Psoas muscle (tissue), 8 donors: ENCODE results near the gene ARL5C. TPM values are rescaled to one million over a fixed set of nuclear protein-coding genes. Genes with fewer than 3 reads are reported as not detected.
A peak's percentile ranks its signal among the peaks of the same experiment; 100 is the strongest.

Experiments used
- ATAC-seq, 4 donors: fragments of 200-7000 bp; cut with Tn5 transposase; one replicate each; pipeline ENCODE4 v1.9.1; 2020; ENCODE audit warnings: moderate library complexity in 3 of 4, mild to moderate bottlenecking in 2 of 4
- DNase-seq, 2 donors: peaks; one replicate each; pipeline ENCODE4 v3.0.0-alpha.2; 2020
- H3K27ac ChIP-seq: fragments of 200-600 bp; one replicate; pipeline ENCODE4 v1.8.0; 2022
- H3K27me3 ChIP-seq, 3 donors: fragments of 200-600 bp in 1 of 3; one replicate each; pipeline versions ENCODE4 v1.6.1 to v1.8.0; 2013 to 2022; ENCODE audit warnings: low read length in 2 of 3, mild to moderate bottlenecking in 2 of 3, moderate library complexity in 1 of 3; ENCODE audit not compliant: insufficient read depth in 3 of 3
- H3K36me3 ChIP-seq, 2 donors: fragments of 200-600 bp in 1 of 2; one replicate each; pipeline versions ENCODE4 v1.6.1 to v1.8.0; 2013 to 2022; ENCODE audit warnings: low read depth in 1 of 2, mild to moderate bottlenecking in 1 of 2, moderate library complexity in 1 of 2; ENCODE audit not compliant: insufficient read depth in 1 of 2
- H3K4me1 ChIP-seq: fragments of 200-600 bp; one replicate; pipeline ENCODE4 v1.8.0; 2022
- H3K4me3 ChIP-seq: fragments of 200-600 bp; one replicate; pipeline ENCODE4 v1.8.0; 2022; ENCODE audit warnings: mild to moderate bottlenecking
- H3K9me3 ChIP-seq: fragments of 200-600 bp; one replicate; pipeline ENCODE4 v1.8.0; 2022
- CTCF ChIP-seq: fragments of 200-600 bp; IDR thresholded peaks from one replicate; pipeline ENCODE4 v1.8.0; 2022; ENCODE audit warnings: antibody characterized with exemption
- WGBS, 3 donors: extraction: QIAGEN DNeasy Blood & Tissue Kit; methylation state at CpG; one replicate each; pipeline versions ENCODE4 v1.1.6 to v1.1.7; 2013; 5-methylcytosine and 5-hydroxymethylcytosine counted together
- intact Hi-C, 2 donors: fragments of 100-400 bp; cut with DNase I; formaldehyde crosslinking; loops; one replicate each; pipeline versions ENCODE4 v1.11.0 to v1.14.2; 2022
- polyA plus RNA-seq, 3 donors: library from polyadenylated mRNA; stranded (reverse); fragments of 200-250 nt; gene quantifications; one replicate each; pipeline ENCODE4 v1.2.3, GENCODE V29; 2013
- total RNA-seq, 4 donors: library from RNA; stranded (reverse); fragmentation: NEBNext Ultra II Directional in 2 of 4; extraction: Animal tissue kit (Norgen Biotek cat#: 25700) in 2 of 4; gene quantifications; one replicate each; pipeline versions ENCODE4 v1.2.1 to v1.2.4, GENCODE V29; 2021 to 2023
- donor health status: healthy with polysubstance abuse.
- donor health status: DM: no; HTN: no; CAD: no; lungs with moderate emphysema.
- donor health status: Bipolar disorder and iron deficiency.
- donor health status: healthy.
- donor health status: DM: yes; HTN: yes; CAD: no.
- donor health status: DM: no; HTN: no; CAD: no.
- donor health status: DM: no; HTN: no; CAD: no.
- donor health status: DM: yes; HTN: yes; CAD: no.

Gene ARL5C
- total and polyA plus RNA-seq, 7 donors: 0.15 to 1.0 (median 0.15) TPM; not detected in 4

- DNase-seq (no peak), ATAC-seq (peak in 2 of 4 donors; percentile 2 to 7)
- Histone ChIP-seq H3K4me1 (peaks cover 37% of the 10 kb centered on the region), H3K4me3 (no peak overlapping the region), H3K36me3 (peaks cover 3 to 71% of the 10 kb centered on the region in 2 donors), H3K9me3 (no peaks in the 10 kb centered on the region), H3K27ac (peak overlapping the region; percentile 81), H3K27me3 (no peaks in the 10 kb centered on the region)
- no peak for TF ChIP-seq CTCF
- 75 to 85% (median 82%) methylated on average over 12 of the region's 12 CpGs for WGBS, 3 donors
- intact Hi-C loops: no loop called here
Observed at GRCh38 chr17:39177256-39177655, 11.3 kb upstream of the ARL5C start.

GRCh38 chr17:39175695-39176093, 9.7 kb upstream of the ARL5C start:
- peaks cover 3 to 55% of the 10 kb centered on the region in 2 donors for H3K36me3 ChIP-seq
- TF ChIP-seq CTCF: no peak
- WGBS, 3 donors: 34 to 54% (median 38%) methylated on average over 10 of the region's 10 CpGs

DNA sequence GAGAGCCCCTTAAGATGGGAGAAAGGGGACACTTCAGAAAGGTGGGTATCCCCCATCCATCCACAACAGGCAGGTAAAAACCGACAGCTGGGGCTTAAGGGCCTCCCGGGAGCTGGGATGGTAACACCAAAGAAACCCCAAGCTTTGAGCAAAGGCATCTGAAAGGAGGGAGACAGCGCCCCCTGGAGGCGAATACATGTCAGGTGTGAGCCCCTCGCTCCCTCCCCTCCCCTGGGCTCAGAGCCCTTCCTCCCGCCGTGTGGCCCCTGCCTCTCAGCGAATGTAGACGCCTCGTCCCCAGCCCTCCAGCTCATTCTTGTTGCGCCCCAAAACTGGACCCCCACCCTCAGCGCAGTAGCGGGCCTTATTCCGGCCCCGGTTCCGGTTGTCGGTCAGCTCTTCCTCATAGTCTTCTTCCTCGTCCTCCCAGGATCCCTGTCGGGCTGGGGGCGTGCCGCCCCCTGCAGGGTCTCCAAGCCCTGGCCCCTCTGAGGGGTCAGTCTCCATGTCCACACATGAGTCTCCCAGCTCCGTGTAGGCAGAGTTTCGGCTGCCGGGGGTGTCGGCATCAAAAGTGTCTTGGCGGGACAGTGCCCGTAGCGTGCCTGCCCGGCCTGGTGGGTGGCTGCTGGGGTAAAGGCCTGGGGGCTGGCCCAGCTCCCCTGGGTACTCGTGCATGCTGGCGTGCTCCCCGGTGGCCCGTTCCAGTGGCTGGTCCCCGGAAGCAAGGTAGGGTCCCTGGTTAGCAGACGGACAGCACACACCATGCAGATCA, 9.1 kb upstream of the ARL5C start:
- Histone ChIP-seq H3K27me3 (no peaks in the 10 kb centered on the region), H3K4me1 (peaks cover 37% of the 10 kb centered on the region), H3K4me3 (no peak overlapping the region), H3K9me3 (no peaks in the 10 kb centered on the region), H3K27ac (peak overlapping the region; percentile 81), H3K36me3 (peaks cover 3 to 49% of the 10 kb centered on the region in 2 donors)
- DNase-seq (peak; percentile 84 to 90), ATAC-seq (peak; percentile 55 to 75 (median 63))
- intact Hi-C loops: no loop called here
- WGBS, 3 donors: 49 to 57% (median 56%) methylated on average over 31 to 35 of the region's 35 CpGs
- TF ChIP-seq CTCF: peak; percentile 87

More at GRCh38 chr17:39175695-39176093, 9.7 kb upstream of the ARL5C start:
- peaks cover 37% of the 10 kb centered on the region for H3K4me1 ChIP-seq
- ATAC-seq (peak; percentile 60 to 79 (median 75)), DNase-seq (peak; percentile 52 to 80)
- peak overlapping the region; percentile 81 for H3K27ac ChIP-seq
- intact Hi-C loops: no loop called here
- no peaks in the 10 kb centered on the region for H3K9me3 ChIP-seq
- no peak overlapping the region for H3K4me3 ChIP-seq
- no peaks in the 10 kb centered on the region for H3K27me3 ChIP-seq

- H3K36me3 ChIP-seq: peaks cover 3 to 35% of the 10 kb centered on the region in 2 donors
- H3K9me3 ChIP-seq: no peaks in the 10 kb centered on the region
- peaks cover 34% of the 10 kb centered on the region for H3K4me1 ChIP-seq
- H3K27ac ChIP-seq: peak overlapping the region; percentile 81
- no peaks in the 10 kb centered on the region for H3K27me3 ChIP-seq
- ATAC-seq: peak; percentile 11 to 29 (median 18)
- WGBS, 3 donors: 31 to 49% (median 32%) methylated on average over 10 of the region's 10 CpGs
- no peak overlapping the region for H3K4me3 ChIP-seq
- TF ChIP-seq CTCF: no peak
- DNase-seq: no peak
- intact Hi-C loops: no loop called here
Observed at GRCh38 chr17:39173526-39174274, 7.7 kb upstream of the ARL5C start.
